Ascending aorta (tissue), 2 donors: Measurements from ENCODE around the gene TMEM256. TPM values are rescaled to one million over a fixed set of nuclear protein-coding genes. Genes with fewer than 3 reads are reported as not detected.

Experiments used
- DNase-seq, 2 donors: peaks; one replicate each; pipeline ENCODE4 v3.0.0-alpha.2; 2019; ENCODE audit warnings: low spot score in 2 of 2
- H3K27ac ChIP-seq, 2 donors: fragments of 200-600 bp; sonication (generic); one replicate each; pipeline ENCODE4 v1.5.1; 2016 to 2017; ENCODE audit warnings: mild to moderate bottlenecking in 1 of 2
- H3K27me3 ChIP-seq: fragments of 200-600 bp; sonication (generic); one replicate; pipeline ENCODE4 v1.5.1; 2017
- H3K36me3 ChIP-seq, 2 donors: fragments of 200-600 bp; sonication (generic); one replicate each; pipeline ENCODE4 v1.5.1; 2016
- H3K4me1 ChIP-seq, 2 donors: fragments of 200-600 bp; sonication (generic); one replicate each; pipeline ENCODE4 v1.5.1; 2016 to 2017; ENCODE audit warnings: mild to moderate bottlenecking in 1 of 2
- H3K4me3 ChIP-seq, 2 donors: fragments of 200-600 bp; sonication (generic); one replicate each; pipeline ENCODE4 v1.5.1; 2016 to 2017; ENCODE audit warnings: mild to moderate bottlenecking in 1 of 2
- H3K9me3 ChIP-seq, 2 donors: fragments of 200-600 bp; sonication (generic); one replicate each; pipeline ENCODE4 v1.5.1; 2016
- CTCF ChIP-seq, 3 experiments: fragments of 200-600 bp in 2 of 3; fragments of 450-650 bp in 1 of 3; sonication (generic) in 2 of 3; IDR thresholded peaks; one replicate each; pipeline ENCODE4 v1.5.1; 2016 to 2019; ENCODE audit warnings: antibody characterized with exemption in 3 of 3, mild to moderate bottlenecking in 1 of 3, moderate library complexity in 1 of 3
- intact Hi-C: fragments of 100-400 bp; cut with DNase I; formaldehyde crosslinking; loops from one replicate; pipeline ENCODE4 v1.15.1; 2023
- total RNA-seq: library from RNA; depleted of rRNA; stranded (reverse); fragments of >200 nt; gene quantifications from one replicate; pipeline ENCODE4 v1.1.0, GENCODE V29; 2016

Gene TMEM256
- total RNA-seq, 1 donor from 2014 or later, result 241 TPM

- no peak for DNase-seq
- TF ChIP-seq CTCF (IDR thresholded peaks at IDR 0.05), result no peak
- Histone ChIP-seq H3K9me3 (no peaks in the 10 kb centered on the region), H3K27me3 (no peaks in the 10 kb centered on the region), H3K4me3 (no peak within 1 kb of the TSS), H3K27ac (no peak within 1 kb of the TSS), H3K4me1 (peaks cover 0 to 13% of the 10 kb centered on the region in 2 donors), H3K36me3 (peaks cover 0 to 7% of the 10 kb centered on the region in 2 donors)
- intact Hi-C loops, result loop anchor here (10.0 kb wide), 1 partner anchor 277 kb away; the partner anchor contains the start of genes TP53 and WRAP53
These were observed 3.8 kb upstream of the TMEM256 start, which contains the start of gene NLGN2 for GRCh38 chr17:7407485-7408251. Gene NLGN2, plus strand, starts transcription at chr17:7407845. Its CDS starts 411 bp downstream, at chr17:7408256.

GRCh38 chr17:7407082-7407481, 3.2 kb upstream of the TMEM256 start:
- Histone ChIP-seq H3K27ac (no peak overlapping the region), H3K36me3 (peaks cover 0 to 7% of the 10 kb centered on the region in 2 donors), H3K4me3 (no peak overlapping the region), H3K4me1 (peaks cover 0 to 19% of the 10 kb centered on the region in 2 donors), H3K9me3 (no peaks in the 10 kb centered on the region), H3K27me3 (no peaks in the 10 kb centered on the region)
- no peak for DNase-seq
- TF ChIP-seq CTCF (IDR thresholded peaks at IDR 0.05), result no peak
- intact Hi-C loops, result loop anchor here (10.0 kb wide), 1 partner anchor 278 kb away; the partner anchor contains the start of genes TP53 and WRAP53

GRCh38 chr17:7406235-7406825, 2.4 kb upstream of the TMEM256 start:
- Histone ChIP-seq H3K36me3 (peaks cover 0 to 7% of the 10 kb centered on the region in 2 donors), H3K4me3 (peak overlapping the region in 1 of 2 donors; percentile 85), H3K27ac (peak overlapping the region; percentile 89 to 92), H3K27me3 (no peaks in the 10 kb centered on the region), H3K4me1 (peaks cover 0 to 22% of the 10 kb centered on the region in 2 donors), H3K9me3 (no peaks in the 10 kb centered on the region)
- intact Hi-C loops, result loop anchor here (10.0 kb wide), 1 partner anchor 278 kb away; the partner anchor contains the start of genes TP53 and WRAP53
- no peak for TF ChIP-seq CTCF (IDR thresholded peaks at IDR 0.05)
- no peak for DNase-seq

- H3K4me3 ChIP-seq, result peak overlapping the region; percentile 67 to 85
- no peak for DNase-seq
- intact Hi-C loops, result loop anchor here (2.0 to 10.0 kb wide), 2 partner anchors 155 to 279 kb away; partner anchors contain the start of genes SENP3, TP53 and WRAP53
- H3K27me3 ChIP-seq, result no peaks in the 10 kb centered on the region
- no peak for TF ChIP-seq CTCF (IDR thresholded peaks at IDR 0.05)
- no peaks in the 10 kb centered on the region for H3K9me3 ChIP-seq
- H3K27ac ChIP-seq, result peak overlapping the region; percentile 89 to 92
- H3K36me3 ChIP-seq, result peaks cover 0 to 7% of the 10 kb centered on the region in 2 donors
- peaks cover 0 to 22% of the 10 kb centered on the region in 2 donors for H3K4me1 ChIP-seq
These were observed 1.7 kb upstream of the TMEM256 start for GRCh38 chr17:7405350-7406234.
